HG03159 (cell line): ENCODE measurements around the gene G3BP2.
A peak's percentile ranks its signal among the peaks of the same experiment; 100 is the strongest.
"Not testable (repeated sequence)": the region's sequence is repeated elsewhere in the genome, so short reads cannot be mapped to it uniquely, and the experiment has no call there.

ENCODE experiments used
- ATAC-seq: cut with Tn5 transposase; IDR thresholded peaks from one replicate; pipeline ENCODE4 v1.9.1; 2021; ENCODE audit warnings: mild to moderate bottlenecking, moderate library complexity; ENCODE audit not compliant: unreplicated experiment

Gene G3BP2

DNA sequence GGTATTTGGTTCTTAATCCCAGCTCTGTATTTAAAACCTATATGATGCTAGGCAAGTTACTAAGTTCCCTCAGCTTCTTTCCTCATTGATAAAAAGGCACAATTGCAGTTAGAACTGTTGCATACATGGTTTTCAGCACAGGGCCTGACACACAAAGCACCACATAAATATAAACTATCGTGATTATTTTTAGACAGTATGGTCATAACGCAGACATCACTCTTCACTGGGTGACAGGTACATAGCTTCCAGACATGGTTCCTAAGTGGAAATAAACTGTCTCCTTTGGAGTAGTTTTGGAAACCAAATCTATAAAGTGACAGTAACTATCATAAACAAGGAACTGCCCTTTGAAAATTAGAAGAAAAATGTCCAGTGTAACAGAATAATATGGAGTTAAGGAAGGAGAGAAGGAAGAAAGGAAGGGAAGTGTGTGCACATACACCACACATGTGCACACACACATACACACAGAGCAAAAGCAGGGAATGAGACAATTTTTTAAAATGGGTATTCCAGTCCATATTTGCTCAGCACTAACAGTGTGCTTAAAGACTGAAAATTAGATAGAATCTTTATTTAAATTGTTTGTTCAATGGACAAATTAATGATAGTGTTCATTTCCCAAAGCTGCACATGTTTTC, 12.5 kb upstream of the G3BP2 start:
- no peak for ATAC-seq

- ATAC-seq, result no peak
Measured at GRCh38 chr4:75683482-75684155, 10.4 kb upstream of the G3BP2 start.

DNA sequence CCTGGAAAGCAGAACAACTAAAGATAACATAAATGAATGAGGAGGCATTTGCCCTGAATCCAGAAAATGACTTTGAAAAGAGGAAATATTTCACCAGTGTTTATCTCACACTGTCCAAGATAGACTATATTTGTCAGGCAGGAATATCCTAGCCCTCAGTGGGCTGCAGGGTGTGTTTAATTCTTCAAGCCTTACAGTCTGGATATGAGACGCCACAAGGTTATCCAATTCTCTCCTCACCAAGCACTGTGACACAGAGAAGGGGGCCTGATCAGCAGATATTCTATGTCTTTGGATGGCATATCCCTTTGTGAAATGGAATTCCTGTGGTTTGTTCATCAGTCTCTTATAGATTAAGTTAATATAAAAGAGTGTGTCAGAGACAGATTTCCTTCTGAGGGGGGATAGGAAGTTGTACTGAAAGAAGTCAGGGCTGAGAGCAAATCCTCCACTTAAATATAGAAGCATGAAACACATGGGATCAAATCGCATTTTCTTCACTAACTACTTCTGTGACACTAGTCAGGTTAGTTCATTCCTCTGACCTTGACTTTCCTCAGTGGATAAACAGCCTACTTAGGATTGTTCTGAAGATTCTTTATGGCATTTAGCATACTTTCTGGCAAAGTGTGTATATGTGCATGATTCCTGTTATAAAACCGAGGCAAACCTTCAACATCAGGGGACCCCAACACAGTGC, 6.8 kb upstream of the G3BP2 start:
- ATAC-seq, result no peak

DNA sequence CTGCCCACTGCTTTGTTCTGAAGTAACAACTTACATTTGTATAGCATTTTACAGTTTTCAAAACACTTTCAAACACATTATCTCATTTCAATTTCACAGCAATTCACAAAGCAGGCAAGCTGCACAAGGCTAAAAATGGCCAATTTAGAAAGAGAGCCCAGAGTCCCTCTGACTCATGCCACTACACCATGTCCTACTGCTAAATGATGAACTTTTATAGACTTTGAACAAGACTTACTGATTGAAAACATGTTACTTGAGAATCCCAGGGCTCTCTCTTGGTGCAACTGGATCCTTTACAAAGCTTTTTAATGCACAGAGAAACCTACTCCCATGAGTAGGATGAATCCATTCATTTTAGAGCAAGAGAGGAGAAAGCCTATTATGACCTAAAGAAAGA, 5.8 kb upstream of the G3BP2 start:
- ATAC-seq, result no peak

DNA sequence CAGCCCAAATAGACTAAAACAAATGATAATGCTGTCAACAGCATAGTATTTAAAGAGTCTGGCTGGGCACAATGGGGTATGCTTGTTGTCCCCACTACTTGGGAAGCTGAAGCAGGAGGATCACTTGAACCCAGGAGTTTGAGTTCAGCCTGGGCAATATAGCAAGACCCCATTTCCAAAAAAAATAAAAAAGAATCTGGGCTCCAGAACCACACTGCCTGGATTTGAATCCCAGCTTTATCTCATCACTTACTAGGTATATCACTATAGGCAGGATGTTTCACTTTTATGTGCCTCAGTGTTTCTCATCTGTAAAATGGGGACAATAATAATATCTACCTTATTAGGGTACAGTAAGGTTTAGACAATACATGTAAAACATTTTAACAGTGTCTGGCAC, 5.3 kb upstream of the G3BP2 start:
- ATAC-seq, result no peak

- ATAC-seq, result no peak
Measured at GRCh38 chr4:75675004-75675531, 1.9 kb upstream of the G3BP2 start.

DNA sequence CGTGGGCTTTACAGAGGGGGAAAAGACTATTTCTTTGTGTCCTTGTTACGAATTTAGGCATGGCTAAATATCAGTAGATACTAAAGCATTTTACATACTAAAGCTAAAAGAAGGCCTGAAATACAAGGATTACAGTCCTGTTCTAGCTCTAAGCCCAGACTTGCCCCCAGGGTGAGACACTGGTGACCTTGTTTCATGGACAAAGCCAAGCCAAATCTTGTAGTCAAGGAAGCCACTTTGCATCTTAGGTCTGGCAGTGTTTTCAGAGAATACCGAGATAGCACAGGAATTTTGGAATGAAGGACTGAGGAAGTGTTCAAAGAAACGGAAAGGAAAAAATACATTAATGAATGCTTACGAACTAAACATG, 733 bp upstream of the G3BP2 start:
- ATAC-seq, result no peak

DNA sequence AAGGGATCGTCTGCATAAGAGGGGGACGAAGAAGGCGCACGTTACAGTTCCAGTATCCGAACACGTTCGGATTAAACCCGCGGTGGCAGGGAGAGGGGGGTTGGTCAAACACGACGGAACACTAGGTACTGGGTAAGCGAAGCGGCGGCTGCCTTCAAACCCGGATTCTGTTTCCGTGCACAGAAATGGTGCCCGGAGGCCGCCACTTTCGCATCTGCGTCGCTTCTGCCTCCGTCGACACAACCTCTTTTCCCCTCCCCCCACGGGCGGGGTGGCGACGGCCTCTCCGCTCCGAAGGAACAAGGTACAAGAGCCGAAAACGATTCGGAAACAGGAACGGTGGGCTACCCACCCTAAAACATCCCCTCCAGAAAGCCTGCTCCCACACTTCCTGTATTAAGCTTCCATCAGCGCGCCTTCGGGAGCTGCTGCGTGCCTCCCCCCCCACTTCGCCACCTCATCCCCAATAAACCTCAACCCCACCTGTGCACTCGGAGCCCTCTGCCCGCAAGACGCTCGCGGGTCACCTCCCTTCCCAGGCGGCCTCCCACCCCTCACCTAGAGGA, 667 bp downstream of the G3BP2 start:
- peak; percentile 38 for ATAC-seq

GRCh38 chr4:75671802-75672421, 1.3 kb downstream of the G3BP2 start:
- ATAC-seq, result no peak

GRCh38 chr4:75668596-75668995, 4.6 kb downstream of the G3BP2 start:
- ATAC-seq, result no peak

- ATAC-seq, result not testable (repeated sequence)
Measured at GRCh38 chr4:75667636-75668035, 5.6 kb downstream of the G3BP2 start.

DNA sequence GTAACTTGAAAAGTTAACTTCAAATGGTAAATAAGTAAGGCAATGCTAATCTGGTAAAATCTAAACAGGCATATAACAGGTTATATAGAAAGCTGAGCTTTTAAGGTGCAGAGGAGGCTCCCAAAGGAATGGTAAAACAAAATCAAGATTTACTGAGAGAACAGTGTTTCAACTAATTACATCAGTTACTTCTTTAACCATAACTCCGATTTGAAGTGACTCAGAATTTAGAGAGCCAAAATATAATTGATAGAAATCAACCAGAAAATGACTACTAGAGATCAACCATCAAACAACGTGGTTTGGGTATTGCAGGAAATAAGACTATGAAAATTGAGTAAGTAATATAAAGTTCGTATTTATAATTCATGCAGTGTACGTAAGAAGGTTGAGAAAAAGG, 6.9 kb downstream of the G3BP2 start:
- no peak for ATAC-seq

DNA sequence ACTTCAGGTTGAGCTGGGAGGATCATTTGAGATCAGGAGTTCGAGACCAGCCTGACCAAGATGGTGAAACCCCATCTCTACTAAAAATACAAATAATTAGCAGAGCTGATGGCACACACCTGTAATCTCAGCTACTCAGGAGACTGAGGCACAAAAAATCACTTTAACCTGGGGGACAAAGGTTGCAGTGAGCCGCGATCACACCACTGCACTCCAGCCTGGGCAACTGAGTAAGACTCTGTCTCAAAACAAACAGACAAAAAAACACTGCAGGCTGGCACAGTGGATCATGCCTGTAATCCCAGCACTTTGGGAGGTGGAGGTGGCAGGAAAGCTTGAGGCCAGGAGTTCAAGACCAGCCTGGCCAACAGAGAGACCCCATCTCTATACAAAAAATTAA, 8.6 kb downstream of the G3BP2 start:
- ATAC-seq, result not testable (repeated sequence)

- ATAC-seq, result no peak
Measured at GRCh38 chr4:75662626-75663025, 10.6 kb downstream of the G3BP2 start.

- no peak for ATAC-seq
Measured at GRCh38 chr4:75660491-75660890, 12.7 kb downstream of the G3BP2 start.

- ATAC-seq, result no peak
Measured at GRCh38 chr4:75659512-75660031, 13.6 kb downstream of the G3BP2 start.

DNA sequence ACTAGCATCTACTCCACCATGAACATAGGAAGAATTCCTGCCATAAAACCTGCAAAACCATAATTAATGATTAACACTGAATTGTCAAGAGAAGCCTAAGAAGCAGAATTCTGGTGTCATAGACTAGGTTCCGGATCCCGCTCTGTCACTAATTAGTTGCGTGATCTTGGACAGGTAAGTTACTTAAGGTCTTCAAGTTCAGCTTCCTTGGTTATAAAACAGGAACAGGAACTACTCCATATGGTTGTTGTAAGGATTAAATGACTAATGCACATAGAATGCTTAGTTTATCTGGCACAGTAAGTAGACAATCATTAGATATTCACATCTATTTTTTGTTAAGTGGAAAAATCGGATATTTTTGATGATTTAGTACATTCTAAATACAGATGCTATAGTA, 14.3 kb downstream of the G3BP2 start:
- no peak for ATAC-seq

- ATAC-seq, result no peak
Measured at GRCh38 chr4:75655562-75655961, 17.6 kb downstream of the G3BP2 start.

GRCh38 chr4:75654905-75655304, 18.3 kb downstream of the G3BP2 start:
- ATAC-seq, result no peak

DNA sequence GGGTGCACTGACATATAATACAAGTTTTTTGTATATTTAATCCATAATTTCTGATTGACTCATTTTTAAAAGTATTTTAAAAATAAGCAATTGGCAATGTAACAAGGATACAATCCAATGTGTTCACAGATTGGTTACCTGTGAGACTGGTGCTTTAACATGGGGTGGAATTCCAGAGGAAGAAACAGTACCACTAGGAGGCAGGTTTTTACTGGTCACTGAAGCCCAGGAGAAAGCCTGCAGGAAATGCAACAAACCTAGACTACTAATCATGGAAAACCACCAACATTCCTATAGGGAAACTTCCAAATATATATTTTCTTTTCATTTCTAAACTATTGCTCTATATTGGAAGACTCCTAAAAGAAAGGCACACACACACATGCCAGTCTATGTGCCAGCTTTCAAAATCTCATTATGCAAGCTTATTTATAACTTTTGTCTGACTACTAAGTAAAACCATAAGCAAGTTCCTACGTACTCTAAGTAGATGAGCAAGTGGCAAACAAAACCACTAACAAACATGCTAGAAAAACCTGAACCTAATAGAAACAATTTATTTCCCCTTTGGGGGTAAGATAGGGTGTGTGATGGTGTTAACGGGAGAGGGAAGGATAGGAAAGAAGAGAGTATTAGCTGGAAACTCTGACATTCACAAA, 19.2 kb downstream of the G3BP2 start:
- ATAC-seq, result no peak

- ATAC-seq, result no peak
Measured at GRCh38 chr4:75644095-75644494, 29.1 kb downstream of the G3BP2 start.
